ENCODE measurements around the gene RPS29. TPM values are rescaled to one million over a fixed set of nuclear protein-coding genes. Genes with fewer than 3 reads are reported as not detected.

The RPS29 gene
- total RNA-seq, 1 experiment from 2014 or later, result 866 TPM

- POLR2A ChIA-PET, result interaction anchor here (0.6 to 0.7 kb wide), 2 partner anchors 30 to 57 kb away, joined by 3 to 6 read pairs; no protein-coding TSS in a partner anchor
- no peak for DNase-seq (ENCODE audit: low read depth, low spot score)
These were observed 2.6 kb downstream of the RPS29 start for GRCh38 chr14:49583629-49584028.

GRCh38 chr14:49582113-49582977 lies 3.8 kb downstream of the RPS29 start:
- POLR2A ChIA-PET, result no interaction called here
- DNase-seq (ENCODE audit: low read depth, low spot score), result no peak
- no peak overlapping the region for H3K4me3 ChIP-seq (ENCODE audit: low read depth in 2 of 2, low read length in 2 of 2)
- ATAC-seq, result no peak
- no peaks in the 10 kb centered on the region for H3K27me3 ChIP-seq (ENCODE audit: control insufficient read depth, insufficient read depth, low read length)
- H3K36me3 ChIP-seq (ENCODE audit: control insufficient read depth, insufficient read depth, low read length), result peaks cover 21% of the 10 kb centered on the region
- TF ChIP-seq SIN3A (IDR thresholded peaks at IDR 0.05; ENCODE audit: borderline replicate concordance, insufficient read depth, low read depth, low read length) (peak; percentile 27; the same call in 1 of the 2 replicates), CTCF (IDR thresholded peaks at IDR 0.05) (no peak), TCF7L2 (IDR thresholded peaks at IDR 0.05; ENCODE audit: low read depth, low read length) (no peak), POLR2AphosphoS5 (IDR thresholded peaks at IDR 0.05; ENCODE audit: low read depth, low read length) (peak; percentile 59; the same call in 1 of the 2 replicates)
- TF ChIP-seq, protein P1, sequence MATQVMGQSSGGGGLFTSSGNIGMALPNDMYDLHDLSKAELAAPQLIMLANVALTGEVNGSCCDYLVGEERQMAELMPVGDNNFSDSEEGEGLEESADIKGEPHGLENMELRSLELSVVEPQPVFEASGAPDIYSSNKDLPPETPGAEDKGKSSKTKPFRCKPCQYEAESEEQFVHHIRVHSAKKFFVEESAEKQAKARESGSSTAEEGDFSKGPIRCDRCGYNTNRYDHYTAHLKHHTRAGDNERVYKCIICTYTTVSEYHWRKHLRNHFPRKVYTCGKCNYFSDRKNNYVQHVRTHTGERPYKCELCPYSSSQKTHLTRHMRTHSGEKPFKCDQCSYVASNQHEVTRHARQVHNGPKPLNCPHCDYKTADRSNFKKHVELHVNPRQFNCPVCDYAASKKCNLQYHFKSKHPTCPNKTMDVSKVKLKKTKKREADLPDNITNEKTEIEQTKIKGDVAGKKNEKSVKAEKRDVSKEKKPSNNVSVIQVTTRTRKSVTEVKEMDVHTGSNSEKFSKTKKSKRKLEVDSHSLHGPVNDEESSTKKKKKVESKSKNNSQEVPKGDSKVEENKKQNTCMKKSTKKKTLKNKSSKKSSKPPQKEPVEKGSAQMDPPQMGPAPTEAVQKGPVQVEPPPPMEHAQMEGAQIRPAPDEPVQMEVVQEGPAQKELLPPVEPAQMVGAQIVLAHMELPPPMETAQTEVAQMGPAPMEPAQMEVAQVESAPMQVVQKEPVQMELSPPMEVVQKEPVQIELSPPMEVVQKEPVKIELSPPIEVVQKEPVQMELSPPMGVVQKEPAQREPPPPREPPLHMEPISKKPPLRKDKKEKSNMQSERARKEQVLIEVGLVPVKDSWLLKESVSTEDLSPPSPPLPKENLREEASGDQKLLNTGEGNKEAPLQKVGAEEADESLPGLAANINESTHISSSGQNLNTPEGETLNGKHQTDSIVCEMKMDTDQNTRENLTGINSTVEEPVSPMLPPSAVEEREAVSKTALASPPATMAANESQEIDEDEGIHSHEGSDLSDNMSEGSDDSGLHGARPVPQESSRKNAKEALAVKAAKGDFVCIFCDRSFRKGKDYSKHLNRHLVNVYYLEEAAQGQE (IDR thresholded peaks at IDR 0.05; ENCODE audit: insufficient read depth in 1 of 2, low read depth in 2 of 2, low read length in 1 of 2), result no peak
- CTCF ChIA-PET, result no interaction called here
- intact Hi-C loops (cut with micrococcal nuclease; ENCODE audit: unreplicated experiment) (no loop called here), in situ Hi-C loops (cut with HindIII; ENCODE audit: low pct_unique_long_range_greater_than_20kb, low sequenced_read_pairs) (no loop called here)
- BruUV-seq (replicated peaks), result no TSS peak
- peaks cover 10% of the 10 kb centered on the region for H3K4me1 ChIP-seq (ENCODE audit: control insufficient read depth, insufficient read depth, low read length)
- H3K9me3 ChIP-seq (ENCODE audit: control insufficient read depth, insufficient read depth, low read depth, low read length), result no peaks in the 10 kb centered on the region
- H3K27ac ChIP-seq (ENCODE audit: low read length), result no peak overlapping the region

More at GRCh38 chr14:49583629-49584028, 2.6 kb downstream of the RPS29 start:
- Histone ChIP-seq H3K4me1 (ENCODE audit: control insufficient read depth, insufficient read depth, low read length) (peaks cover 15% of the 10 kb centered on the region), H3K36me3 (ENCODE audit: control insufficient read depth, insufficient read depth, low read length) (peaks cover 21% of the 10 kb centered on the region), H3K9me3 (ENCODE audit: control insufficient read depth, insufficient read depth, low read depth, low read length) (no peaks in the 10 kb centered on the region), H3K27me3 (ENCODE audit: control insufficient read depth, insufficient read depth, low read length) (no peaks in the 10 kb centered on the region), H3K27ac (ENCODE audit: low read length) (peak overlapping the region; percentile 95), H3K4me3 (ENCODE audit: low read depth in 2 of 2, low read length in 2 of 2) (peak overlapping the region; percentile 92 to 93)
- TF ChIP-seq TCF7L2 (IDR thresholded peaks at IDR 0.05; ENCODE audit: low read depth, low read length) (no peak), POLR2AphosphoS5 (IDR thresholded peaks at IDR 0.05; ENCODE audit: low read depth, low read length) (no peak), CTCF (IDR thresholded peaks at IDR 0.05) (no peak), SIN3A (IDR thresholded peaks at IDR 0.05; ENCODE audit: borderline replicate concordance, insufficient read depth, low read depth, low read length) (no peak)
- TF ChIP-seq, protein P1 (IDR thresholded peaks at IDR 0.05; ENCODE audit: insufficient read depth in 1 of 2, low read depth in 2 of 2, low read length in 1 of 2), result no peak
- no TSS peak for BruUV-seq (replicated peaks)
- in situ Hi-C loops (cut with HindIII; ENCODE audit: low pct_unique_long_range_greater_than_20kb, low sequenced_read_pairs), result no loop called here
- intact Hi-C loops (cut with micrococcal nuclease; ENCODE audit: unreplicated experiment), result no loop called here
- ATAC-seq, result no peak
- CTCF ChIA-PET, result no interaction called here

Data from Panc1 (cell line).